ENCODE data around the gene ARPC5L. TPM values are rescaled to one million over a fixed set of nuclear protein-coding genes. Genes with fewer than 3 reads are reported as not detected.
"Not testable (repeated sequence)": the region's sequence is repeated elsewhere in the genome, so short reads cannot be mapped to it uniquely, and the experiment has no call there.

ARPC5L gene
- total RNA-seq, 1 donor from 2014 or later, result 10.1 TPM

- DNase-seq (ENCODE audit: low spot score), result no peak
Measured at GRCh38 chr9:124890179-124890578, 28.2 kb downstream of the ARPC5L start.

- DNase-seq (ENCODE audit: low spot score), result no peak
Measured at GRCh38 chr9:124894035-124894740, 32.3 kb downstream of the ARPC5L start.

DNA sequence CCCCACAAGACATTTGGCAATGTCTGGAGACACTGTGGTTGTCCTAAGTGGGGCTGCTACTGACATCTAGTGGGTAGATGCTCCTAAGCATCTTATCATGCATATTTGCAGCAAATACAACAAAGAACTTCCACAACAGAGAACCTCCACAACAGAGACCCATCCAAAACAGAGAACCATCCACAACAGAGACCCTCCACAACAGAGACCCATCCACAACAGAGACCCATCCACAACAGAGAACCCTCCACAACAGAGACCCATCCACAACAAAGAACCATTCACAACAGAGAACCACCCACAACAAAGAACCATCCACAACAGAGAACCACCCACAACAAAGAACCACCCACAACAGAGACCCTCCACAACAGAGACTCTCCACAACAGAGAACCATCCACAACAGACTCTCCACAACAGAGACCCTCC, 32.8 kb downstream of the ARPC5L start:
- peak; percentile 24 for DNase-seq (ENCODE audit: low spot score)

- DNase-seq (ENCODE audit: low spot score), result no peak
Measured at GRCh38 chr9:124897570-124898460, 35.9 kb downstream of the ARPC5L start.

DNA sequence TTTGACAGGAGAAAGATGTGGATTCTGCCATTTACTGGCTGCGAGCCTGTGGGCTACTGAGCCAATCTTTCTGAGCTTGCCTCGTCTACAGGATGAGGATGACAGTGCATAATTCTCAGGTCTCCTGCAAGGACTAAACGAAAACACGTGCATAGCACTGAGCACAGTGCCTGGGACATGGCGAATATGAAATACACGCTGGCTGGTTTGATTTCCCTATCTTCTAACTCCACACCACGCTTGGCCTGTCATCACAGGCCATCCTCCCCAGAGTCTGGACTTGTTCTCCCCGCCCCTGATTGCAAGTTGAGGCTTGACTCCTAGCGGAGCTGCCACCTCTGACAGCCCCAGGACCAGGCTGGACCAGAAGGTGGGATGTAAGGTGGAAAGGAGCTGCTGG, 37.9 kb downstream of the ARPC5L start:
- peak; percentile 7 for DNase-seq (ENCODE audit: low spot score)

DNA sequence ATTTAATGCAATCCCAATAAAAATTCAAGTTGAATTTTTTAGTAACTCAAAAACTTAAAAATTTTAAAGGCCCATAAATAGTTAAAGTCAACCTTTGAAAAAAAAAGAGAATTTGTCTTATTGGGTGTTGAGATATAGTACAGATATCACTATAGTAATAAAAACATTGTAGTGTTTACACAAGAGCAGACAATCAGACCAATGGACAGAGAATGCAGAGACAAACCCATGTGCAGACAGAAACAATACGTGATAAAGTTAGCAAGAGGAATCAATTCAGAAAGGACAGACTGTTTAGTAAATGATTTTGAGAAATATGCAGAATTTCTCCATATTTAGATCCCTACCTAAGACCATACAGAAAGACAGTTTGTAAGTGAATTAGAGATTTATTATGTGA, 45.0 kb downstream of the ARPC5L start:
- DNase-seq (ENCODE audit: low spot score), result no peak

GRCh38 chr9:124908098-124908497, 46.2 kb downstream of the ARPC5L start:
- DNase-seq (ENCODE audit: low spot score), result no peak

- DNase-seq (ENCODE audit: low spot score), result no peak
Measured at GRCh38 chr9:124911766-124912165, 49.8 kb downstream of the ARPC5L start.

GRCh38 chr9:124913378-124913777, 51.4 kb downstream of the ARPC5L start:
- no peak for DNase-seq (ENCODE audit: low spot score)

- DNase-seq (ENCODE audit: low spot score), result no peak
Measured at GRCh38 chr9:124914753-124915405, 52.9 kb downstream of the ARPC5L start.

DNA sequence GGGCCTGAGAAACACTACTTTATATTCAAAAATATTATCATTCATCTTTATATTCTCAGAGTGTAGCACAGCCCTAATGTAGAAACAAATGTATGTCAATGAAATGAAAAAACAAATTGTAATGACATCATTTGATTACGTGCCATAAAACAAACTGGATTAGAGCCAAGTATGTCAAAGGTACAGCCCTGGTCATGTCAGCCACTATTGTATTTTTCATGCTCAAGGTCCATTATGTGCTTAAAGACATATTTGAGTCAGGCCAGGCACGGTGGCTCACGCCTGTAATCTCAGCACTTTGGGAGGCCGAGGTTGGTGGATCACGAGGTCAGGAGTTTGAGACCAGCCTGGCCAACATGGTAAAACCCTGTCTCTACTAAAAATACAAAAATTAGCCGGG, 58.5 kb downstream of the ARPC5L start:
- not testable (repeated sequence) for DNase-seq (ENCODE audit: low spot score)

Other genes with a start within 250 kb of the ARPC5L start
- gene NR6A1, start 90.8 kb upstream of the ARPC5L start, total RNA-seq (ENCODE audit: insufficient read depth, low replicate concordance), result 0.72 TPM
- gene OLFML2A, start 85.0 kb upstream of the ARPC5L start, total RNA-seq (ENCODE audit: insufficient read depth, low replicate concordance), result 9.6 TPM
- not detected for gene WDR38, start 8.7 kb upstream of the ARPC5L start, total RNA-seq (ENCODE audit: insufficient read depth, low replicate concordance)
- gene RPL35, start 173 bp upstream of the ARPC5L start, total RNA-seq (ENCODE audit: insufficient read depth, low replicate concordance), result 1,684 TPM
- 12.3 TPM for gene GOLGA1, start 79.0 kb downstream of the ARPC5L start, total RNA-seq (ENCODE audit: insufficient read depth, low replicate concordance)